Motor neuron (in vitro differentiated cells): Measurements from ENCODE around the gene FOXD4L6. TPM values are rescaled to one million over a fixed set of nuclear protein-coding genes. Genes with fewer than 3 reads are reported as not detected.
"Not testable (repeated sequence)": the region's sequence is repeated elsewhere in the genome, so short reads cannot be mapped to it uniquely, and the experiment has no call there.

ENCODE experiments used
- ATAC-seq, 8 experiments: fragments of 200-7000 bp; cut with Tn5 transposase; replicated peaks in 6 of 8; 2 replicates each; pipeline ENCODE4 v1.8.0; 2021; ENCODE audit warnings: mild to moderate bottlenecking in 8 of 8, moderate library complexity in 8 of 8
- H3K27ac ChIP-seq, 2 donors: fragments of 250-450 bp; sonication (Bioruptor Pico); 2 replicates each; pipeline ENCODE4 v1.9.0; 2021; ENCODE audit warnings: antibody characterized with exemption in 2 of 2, mild to moderate bottlenecking in 2 of 2, moderate library complexity in 1 of 2
- H3K4me1 ChIP-seq, 2 donors: fragments of 250-450 bp; sonication (Bioruptor Pico); replicated peaks in 1 of 2; 2 replicates each; pipeline ENCODE4 v1.6.1; 2021; ENCODE audit warnings: antibody characterized with exemption in 2 of 2, mild to moderate bottlenecking in 2 of 2, moderate library complexity in 1 of 2
- H3K4me3 ChIP-seq, 5 donors: fragments of 250-450 bp; sonication (Bioruptor Pico); 2 replicates each; pipeline ENCODE4 v1.9.0; 2021; ENCODE audit warnings: antibody characterized with exemption in 5 of 5, mild to moderate bottlenecking in 5 of 5, moderate library complexity in 4 of 5
- WGBS, 10 experiments: fragments of 450-650 bp; shearing (Covaris generic); methylation state at CpG; one replicate each; pipeline ENCODE4 v1.0.0; 2022; 5-methylcytosine and 5-hydroxymethylcytosine counted together
- in situ Hi-C, 9 experiments: fragments of 400-800 bp; cut with MboI; loops; one replicate each; pipeline ENCODE4 v1.15.0; 2021; ENCODE audit warnings: low sequenced_read_pairs in 9 of 9, low pct_unique_long_range_greater_than_20kb in 2 of 9; ENCODE audit not compliant: unreplicated experiment in 9 of 9
- total RNA-seq, 8 experiments: library from RNA; unstranded; fragments of 300-600 nt; gene quantifications; 2 replicates each; pipeline versions ENCODE4 v1.2.3 to v1.2.4, GENCODE V29; 2022

FOXD4L6 gene
- total RNA-seq, 8 experiments from 2014 or later: 0.15 to 1.2 (median 0.46) TPM; not detected in 2

DNA sequence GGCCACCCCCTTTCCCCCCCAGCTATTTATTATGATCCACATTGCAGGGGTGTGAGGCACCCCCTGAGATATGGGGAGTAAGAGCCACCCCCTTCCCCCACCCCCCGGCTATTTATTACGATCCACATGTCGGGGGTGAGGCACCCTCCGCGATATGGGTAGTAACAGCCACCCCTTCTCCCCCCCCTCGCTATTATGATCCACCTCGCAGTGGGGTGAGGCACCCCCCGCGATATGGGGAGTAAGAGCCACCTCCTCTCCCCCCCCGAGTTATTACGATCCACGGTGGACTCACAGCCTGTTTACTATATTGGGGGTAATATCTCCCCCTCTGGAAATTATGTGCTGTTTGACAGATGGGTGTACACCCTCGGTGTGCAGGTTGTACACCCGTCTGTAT lies 15.1 kb downstream of the FOXD4L6 start:
- WGBS, 10 experiments: no CpG with 5 or more reads among the region's 14 CpGs
- H3K27ac ChIP-seq, H3K4me3 ChIP-seq, ATAC-seq, in situ Hi-C loops, H3K4me1 ChIP-seq: not testable (repeated sequence)

DNA sequence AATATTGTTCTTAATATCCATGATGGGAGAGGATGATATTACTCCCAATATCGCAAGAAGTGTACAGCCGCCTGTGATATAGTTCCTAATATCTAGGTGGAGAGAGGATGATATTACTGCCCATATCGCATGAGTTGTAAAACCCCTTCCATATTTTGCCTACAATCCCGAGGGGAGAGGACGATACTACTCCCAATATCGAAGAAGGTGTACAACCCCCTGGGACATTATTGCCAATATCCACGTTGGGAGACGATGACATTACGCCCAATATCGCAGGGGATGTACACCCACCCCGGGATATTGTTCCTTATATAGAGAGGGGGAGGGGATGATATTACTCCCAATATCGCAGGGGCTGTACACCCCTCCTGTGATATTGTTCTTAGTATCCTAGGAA lies 17.1 kb downstream of the FOXD4L6 start:
- H3K4me1 ChIP-seq, H3K27ac ChIP-seq, ATAC-seq, H3K4me3 ChIP-seq, in situ Hi-C loops: not testable (repeated sequence)
- no CpG with 5 or more reads among the region's 12 CpGs for WGBS, 10 experiments

- WGBS, 10 experiments: no CpG with 5 or more reads among the region's 10 CpGs
Measured at GRCh38 chr9:41110913-41111312, 17.6 kb downstream of the FOXD4L6 start.

GRCh38 chr9:41109253-41109652 lies 19.2 kb downstream of the FOXD4L6 start:
- peak in 2 of 8 experiments; percentile 35 to 50 for ATAC-seq
- in situ Hi-C loops, H3K27ac ChIP-seq, H3K4me1 ChIP-seq, H3K4me3 ChIP-seq: not testable (repeated sequence)
- no CpG with 5 or more reads among the region's 13 CpGs for WGBS, 10 experiments

More at GRCh38 chr9:41110913-41111312, 17.6 kb downstream of the FOXD4L6 start:
- ATAC-seq, in situ Hi-C loops, H3K4me1 ChIP-seq, H3K4me3 ChIP-seq, H3K27ac ChIP-seq: not testable (repeated sequence)

DNA sequence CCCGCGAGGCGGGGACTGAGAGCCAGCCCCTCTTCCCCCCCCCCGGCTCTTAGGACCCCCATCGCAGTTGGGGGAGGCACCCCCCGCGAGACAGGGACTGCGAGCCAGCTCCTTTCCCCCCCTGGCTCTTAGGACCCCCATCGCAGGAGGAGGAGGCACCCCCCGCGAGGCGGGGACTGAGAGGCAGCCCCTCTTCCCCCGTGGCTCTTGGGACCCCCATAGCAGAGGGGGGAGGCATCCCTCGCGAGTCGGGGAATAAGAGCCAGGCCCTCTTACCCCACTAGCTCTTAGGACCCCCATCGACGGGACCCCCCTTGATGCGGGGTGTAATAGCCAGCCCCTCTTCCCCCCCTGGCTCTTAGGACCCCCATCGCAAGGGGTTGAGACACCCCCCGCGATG lies 19.7 kb downstream of the FOXD4L6 start:
- ATAC-seq, H3K27ac ChIP-seq, H3K4me3 ChIP-seq, H3K4me1 ChIP-seq, in situ Hi-C loops: not testable (repeated sequence)
- no CpG with 5 or more reads among the region's 22 CpGs for WGBS, 10 experiments

- in situ Hi-C loops, ATAC-seq, H3K4me3 ChIP-seq, H3K4me1 ChIP-seq, H3K27ac ChIP-seq: not testable (repeated sequence)
- WGBS, 10 experiments: no CpG with 5 or more reads among the region's 34 CpGs
Measured at GRCh38 chr9:41106472-41107116, 21.9 kb downstream of the FOXD4L6 start.

DNA sequence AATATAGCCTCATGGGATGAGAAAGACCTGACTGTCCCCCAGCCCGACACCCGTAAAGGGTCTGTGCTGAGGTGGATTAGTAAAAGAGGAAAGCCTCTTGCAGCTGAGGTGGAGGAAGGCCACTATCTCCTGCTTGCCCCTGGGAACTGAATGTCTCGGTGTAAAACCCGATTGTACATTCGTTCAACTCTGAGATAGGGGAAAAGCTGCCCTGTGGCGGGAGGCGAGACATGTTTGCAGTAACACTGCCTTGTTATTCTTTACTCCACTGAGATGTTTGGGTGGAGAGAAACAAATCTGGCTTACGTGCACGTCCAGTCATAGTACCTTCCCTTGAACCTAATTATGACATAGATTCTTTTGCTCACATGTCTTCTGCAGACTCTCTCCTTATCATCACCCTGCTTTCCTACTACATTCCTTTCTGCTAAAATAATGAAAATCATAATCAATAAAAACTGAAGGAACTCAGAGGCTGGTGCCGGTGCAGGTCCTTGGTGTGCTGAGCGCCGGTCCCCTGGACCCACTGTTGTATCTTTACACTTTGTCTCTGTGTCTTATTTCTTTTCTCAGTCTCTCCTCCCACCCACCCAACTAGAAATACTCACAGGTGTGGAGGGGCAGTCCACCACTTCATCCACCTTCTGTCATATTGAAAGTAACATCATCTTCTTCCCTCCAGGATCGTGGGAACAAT lies 22.8 kb downstream of the FOXD4L6 start:
- H3K4me3 ChIP-seq, H3K4me1 ChIP-seq, H3K27ac ChIP-seq, ATAC-seq, in situ Hi-C loops: not testable (repeated sequence)
- WGBS, 10 experiments: no CpG with 5 or more reads among the region's 13 CpGs

DNA sequence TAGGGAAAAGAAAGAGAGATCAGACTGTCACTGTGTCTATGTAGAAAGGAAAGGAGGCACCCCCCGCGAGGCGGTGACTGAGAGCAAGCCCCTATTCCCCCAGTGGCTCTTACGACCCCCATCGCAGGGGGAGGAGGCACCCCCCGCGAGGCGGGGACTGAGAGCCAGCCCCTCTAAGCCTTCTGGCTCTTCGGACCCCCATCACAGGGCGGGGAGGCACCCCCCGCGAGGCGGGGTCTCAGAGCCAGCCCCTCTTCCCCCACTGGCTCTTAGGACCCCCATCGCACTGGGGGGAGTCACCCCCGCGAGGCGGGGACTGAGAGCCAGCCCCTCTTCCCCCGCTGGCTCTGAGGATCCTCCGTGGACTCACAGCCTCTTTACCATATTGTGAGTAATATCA lies 23.9 kb downstream of the FOXD4L6 start:
- no CpG with 5 or more reads among the region's 19 CpGs for WGBS, 10 experiments
- H3K4me1 ChIP-seq, H3K27ac ChIP-seq, in situ Hi-C loops, H3K4me3 ChIP-seq, ATAC-seq: not testable (repeated sequence)

DNA sequence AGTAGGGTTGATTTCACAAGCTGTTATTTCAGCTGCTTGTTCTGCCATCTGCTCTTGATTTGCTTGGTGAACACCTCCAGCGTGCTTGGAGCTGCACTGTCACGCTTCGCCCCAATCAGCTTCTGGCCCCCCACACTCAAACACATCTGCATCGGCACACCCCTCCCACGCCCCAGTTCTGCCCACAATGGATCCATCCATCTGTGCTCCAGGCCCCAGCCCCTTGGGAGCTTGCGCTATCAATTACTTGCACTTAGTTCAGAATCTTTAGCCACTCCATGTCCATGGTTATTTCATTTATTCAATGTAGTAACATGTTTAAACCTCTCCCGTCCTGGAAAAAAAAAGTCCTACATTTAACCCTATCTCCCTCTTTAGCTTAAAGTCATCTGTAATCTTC lies 28.0 kb downstream of the FOXD4L6 start:
- H3K4me1 ChIP-seq, H3K27ac ChIP-seq, in situ Hi-C loops, H3K4me3 ChIP-seq: not testable (repeated sequence)
- peak in 3 of 8 experiments; percentile 14 to 74 (median 30) for ATAC-seq
- WGBS, 10 experiments: 43 to 83% (median 70%) methylated on average over 1 of the region's 7 CpGs; no CpG with 5 or more reads in 6 of the 10 experiments

DNA sequence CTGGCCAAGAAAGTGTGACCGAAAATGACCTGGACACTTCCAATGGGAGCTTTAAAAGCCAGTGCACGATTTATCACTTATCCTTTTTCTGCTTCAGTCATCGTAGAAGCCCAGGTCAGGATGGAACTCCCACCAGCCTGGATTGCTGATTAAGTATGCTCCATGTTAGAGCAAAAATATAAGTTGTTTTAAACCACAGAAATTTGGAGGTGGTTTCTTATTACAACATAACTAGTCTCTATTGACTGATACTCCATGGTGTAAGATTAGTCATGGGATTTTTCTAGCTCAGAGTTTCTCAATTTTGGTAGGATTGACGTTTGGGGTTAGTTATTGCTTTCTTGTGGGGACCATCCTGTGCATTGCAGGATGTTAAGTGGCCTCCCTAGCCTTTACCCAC lies 29.7 kb downstream of the FOXD4L6 start:
- H3K4me1 ChIP-seq, in situ Hi-C loops, H3K4me3 ChIP-seq, ATAC-seq, H3K27ac ChIP-seq: not testable (repeated sequence)
- WGBS, 10 experiments: 0 to 29% (median 7%) methylated on average over 1 to 3 of the region's 4 CpGs; no CpG with 5 or more reads in 7 of the 10 experiments

- H3K27ac ChIP-seq, in situ Hi-C loops, H3K4me1 ChIP-seq, H3K4me3 ChIP-seq: not testable (repeated sequence)
- peak in 3 of 8 experiments; percentile 16 to 84 (median 64) for ATAC-seq
- 17 to 67% (median 40%) methylated on average over 1 of the region's 2 CpGs; no CpG with 5 or more reads in 7 of the 10 experiments for WGBS, 10 experiments
Measured at GRCh38 chr9:41095060-41095459, 33.4 kb downstream of the FOXD4L6 start.

- H3K4me3 ChIP-seq, H3K27ac ChIP-seq, H3K4me1 ChIP-seq, in situ Hi-C loops: not testable (repeated sequence)
- peak in 4 of 8 experiments; percentile 20 to 64 (median 42) for ATAC-seq
- WGBS, 10 experiments: no CpG with 5 or more reads among the region's 9 CpGs
Measured at GRCh38 chr9:41094010-41094773, 34.3 kb downstream of the FOXD4L6 start.

- ATAC-seq, in situ Hi-C loops: not testable (repeated sequence)
Measured at GRCh38 chr9:41090922-41091321, 37.6 kb downstream of the FOXD4L6 start.

More at GRCh38 chr9:41090922-41091321, 37.6 kb downstream of the FOXD4L6 start:
- H3K27ac ChIP-seq, H3K4me1 ChIP-seq, H3K4me3 ChIP-seq: not testable (repeated sequence)
